Measurements from ENCODE around the gene SP9.
A peak's percentile ranks its signal among the peaks of the same experiment; 100 is the strongest.
"Not testable (repeated sequence)": the region's sequence is repeated elsewhere in the genome, so short reads cannot be mapped to it uniquely, and the experiment has no call there.

SP9 gene

GRCh38 chr2:174344716-174345461 lies 10.1 kb downstream of the SP9 start:
- peak; percentile 60 for DNase-seq

DNA sequence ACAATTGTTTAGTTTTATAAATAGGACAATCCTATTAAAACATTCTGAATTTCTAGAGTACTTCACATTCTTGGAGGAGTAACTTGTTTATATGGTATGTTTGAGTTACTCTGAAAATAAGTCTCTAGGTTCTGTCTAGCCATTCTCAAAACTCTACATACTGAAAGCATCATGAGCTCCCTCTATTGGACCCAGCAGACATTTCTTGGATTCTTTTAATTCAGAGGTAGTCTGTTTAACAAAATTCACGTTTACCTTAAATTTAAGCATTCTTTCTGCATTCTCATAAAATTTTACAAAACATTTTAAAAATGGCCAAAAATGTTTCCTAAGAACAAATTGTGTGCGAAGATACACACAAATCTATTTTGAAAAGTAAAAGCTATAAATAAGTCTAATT lies 15.3 kb downstream of the SP9 start:
- no peak for DNase-seq

DNA sequence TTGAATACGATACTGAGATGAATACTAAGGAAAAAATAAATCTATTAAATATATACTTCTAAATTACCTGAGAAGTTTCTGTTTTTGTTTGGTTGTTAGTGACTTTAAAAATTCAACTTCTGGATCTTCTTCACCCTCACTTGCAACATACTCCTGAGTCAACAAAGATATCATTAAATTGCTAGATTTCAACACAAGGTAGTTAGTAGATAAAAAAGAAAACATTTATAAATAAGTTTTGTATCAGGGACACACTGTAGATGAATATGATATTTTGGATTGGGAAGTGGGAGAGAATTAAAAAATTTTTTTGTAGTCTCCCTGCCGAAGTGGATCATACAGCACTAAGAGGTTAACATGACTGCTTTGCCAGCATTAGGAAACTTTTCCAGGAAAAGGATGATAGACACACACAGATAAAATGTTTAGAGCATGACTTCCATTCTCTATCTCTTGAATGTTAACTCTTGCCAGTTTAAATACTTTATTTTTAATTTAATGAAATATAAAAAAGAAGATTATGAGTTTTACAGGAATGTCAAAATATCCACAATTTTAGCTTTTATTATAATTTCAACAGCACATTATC lies 15.9 kb downstream of the SP9 start:
- no peak for DNase-seq

- no peak for DNase-seq
Measured at GRCh38 chr2:174353004-174353403, 18.2 kb downstream of the SP9 start.

DNA sequence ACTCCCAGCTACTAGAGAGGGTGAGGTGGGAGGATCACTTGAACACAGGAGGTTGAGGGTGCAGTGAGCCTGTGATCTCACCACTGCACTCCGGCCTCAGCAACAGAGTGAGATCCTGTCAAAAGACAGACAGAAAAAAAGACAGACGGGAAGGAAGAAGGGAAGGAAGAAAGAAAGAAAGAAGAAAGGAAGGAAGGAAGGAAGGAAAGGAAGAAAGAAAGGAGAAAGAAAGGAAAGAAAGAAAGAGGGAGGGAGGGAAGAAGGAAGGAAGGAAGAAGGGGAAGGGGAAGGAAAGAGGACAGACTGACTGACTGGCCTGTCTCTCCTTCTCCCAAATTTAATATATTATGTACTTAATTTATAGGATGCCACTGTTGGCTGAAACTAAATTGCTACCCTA lies 21.6 kb downstream of the SP9 start:
- no peak for DNase-seq

- not testable (repeated sequence) for DNase-seq
Measured at GRCh38 chr2:174359663-174360062, 24.9 kb downstream of the SP9 start.

DNA sequence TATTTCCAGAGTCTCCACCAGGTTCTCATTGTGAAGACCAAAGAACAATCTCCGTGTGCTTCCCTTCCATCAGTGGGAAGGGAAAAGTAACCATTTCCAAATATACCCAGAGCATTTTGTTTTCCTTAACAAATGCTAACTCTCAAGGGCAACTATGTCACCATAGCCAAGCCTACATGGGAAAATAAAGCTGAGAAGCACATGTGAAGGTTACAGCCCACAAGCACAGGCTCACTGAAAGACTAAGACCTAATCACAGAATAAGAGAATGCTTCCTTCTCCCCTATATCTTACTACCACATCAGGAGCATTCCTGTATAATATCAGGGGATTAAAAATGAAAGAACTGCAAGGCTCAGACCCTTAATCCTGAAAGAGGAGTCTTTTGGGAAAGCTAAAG lies 28.2 kb downstream of the SP9 start:
- DNase-seq, result no peak

DNA sequence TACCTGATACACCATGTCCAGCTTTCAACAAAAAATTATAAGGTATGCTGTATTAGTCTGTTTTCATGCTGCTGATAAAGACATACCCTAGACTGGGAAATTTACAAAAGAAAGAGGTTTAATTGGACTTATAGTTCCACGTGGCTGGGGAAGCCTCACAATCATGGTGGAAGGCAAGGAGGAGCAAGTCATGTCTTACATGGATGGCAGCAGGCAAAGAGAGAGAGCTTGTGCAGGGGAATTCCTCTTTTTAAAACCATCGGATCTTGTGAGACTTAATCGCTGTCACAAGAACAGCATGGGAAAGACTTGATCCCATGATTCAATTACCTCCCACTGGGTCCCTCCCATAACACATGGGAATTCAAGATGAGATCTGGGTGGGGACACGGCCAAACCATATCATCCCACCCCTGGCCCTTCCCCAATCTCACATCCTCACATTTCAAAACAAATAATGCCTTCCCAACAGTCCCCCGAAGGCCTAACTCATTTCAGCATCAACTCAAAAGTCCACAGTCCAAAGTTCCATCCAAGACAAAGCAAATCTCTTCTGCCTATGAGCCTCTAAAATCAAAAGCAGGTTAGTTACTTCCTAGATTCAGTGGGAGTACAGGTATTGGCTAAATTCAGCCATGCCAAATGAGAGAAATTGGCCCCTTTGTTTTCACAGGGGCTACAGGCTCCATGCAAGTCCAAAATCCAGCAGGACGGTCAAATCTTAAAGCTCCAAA lies 28.9 kb downstream of the SP9 start:
- DNase-seq, result not testable (repeated sequence)

- no peak for DNase-seq
Measured at GRCh38 chr2:174364628-174365027, 29.9 kb downstream of the SP9 start.

GRCh38 chr2:174365571-174365970 lies 30.8 kb downstream of the SP9 start:
- no peak for DNase-seq

- no peak for DNase-seq
Measured at GRCh38 chr2:174368691-174369090, 33.9 kb downstream of the SP9 start.

DNA sequence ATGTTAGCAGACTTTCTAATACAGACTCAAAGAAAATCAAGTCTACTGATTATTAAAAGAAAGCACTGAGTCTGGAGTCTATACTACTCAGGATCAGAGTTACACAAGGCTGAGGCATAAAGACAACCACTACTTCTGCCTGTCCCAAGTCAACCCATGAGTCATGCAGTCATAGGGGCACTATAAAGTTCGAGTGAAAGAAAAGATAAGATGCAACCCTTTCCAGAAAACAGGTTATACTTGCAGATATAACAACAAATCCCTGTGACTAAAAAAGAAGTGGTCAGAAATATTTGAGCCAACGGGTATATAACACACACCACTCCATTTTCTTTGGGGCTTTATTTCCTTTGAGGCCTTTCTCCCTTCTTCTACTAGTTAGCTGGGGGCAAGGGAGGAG lies 42.2 kb downstream of the SP9 start:
- no peak for DNase-seq

DNA sequence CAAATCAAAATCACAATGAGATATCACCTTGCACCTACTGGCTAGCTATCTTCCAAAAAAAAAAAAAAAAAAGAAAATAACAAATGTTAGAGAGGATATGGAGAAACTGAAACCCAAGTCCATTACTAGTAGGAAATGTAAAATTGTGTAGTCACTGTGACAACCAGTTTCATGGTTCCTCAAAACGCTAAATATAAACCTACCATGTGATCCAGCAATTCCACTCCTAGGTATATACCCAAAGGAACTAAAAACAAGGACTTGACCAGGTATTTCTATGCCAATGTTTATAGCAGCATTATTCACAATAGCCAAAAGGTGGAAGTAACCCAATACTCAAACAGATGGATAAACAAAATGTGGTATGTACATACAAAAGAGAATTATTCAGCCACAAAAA lies 49.0 kb downstream of the SP9 start:
- no peak for DNase-seq

DNA sequence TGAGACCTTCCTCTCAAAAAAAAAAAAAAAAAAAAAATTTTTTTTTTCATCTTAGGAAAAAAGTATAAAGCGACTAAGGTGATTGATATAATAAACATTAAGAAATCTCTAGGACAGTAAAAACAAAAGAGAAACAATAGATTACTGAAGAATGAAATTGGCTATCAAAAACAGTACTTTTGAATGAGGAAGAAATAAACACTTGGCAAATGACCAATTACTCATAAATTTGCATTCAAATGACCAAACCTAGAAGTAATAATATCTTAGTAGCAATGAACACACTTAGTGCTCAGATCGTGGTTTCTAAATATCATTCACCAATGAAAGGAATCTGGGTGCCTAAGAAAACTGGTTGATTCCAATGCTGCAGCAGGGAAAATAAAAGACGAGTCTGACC lies 50.4 kb downstream of the SP9 start:
- DNase-seq, result no peak

Measured in fibroblast of skin of right biceps (primary cell).